ENCODE data around the gene RANBP3.
"Not testable (repeated sequence)": the region's sequence is repeated elsewhere in the genome, so short reads cannot be mapped to it uniquely, and the experiment has no call there.

The RANBP3 gene

DNA sequence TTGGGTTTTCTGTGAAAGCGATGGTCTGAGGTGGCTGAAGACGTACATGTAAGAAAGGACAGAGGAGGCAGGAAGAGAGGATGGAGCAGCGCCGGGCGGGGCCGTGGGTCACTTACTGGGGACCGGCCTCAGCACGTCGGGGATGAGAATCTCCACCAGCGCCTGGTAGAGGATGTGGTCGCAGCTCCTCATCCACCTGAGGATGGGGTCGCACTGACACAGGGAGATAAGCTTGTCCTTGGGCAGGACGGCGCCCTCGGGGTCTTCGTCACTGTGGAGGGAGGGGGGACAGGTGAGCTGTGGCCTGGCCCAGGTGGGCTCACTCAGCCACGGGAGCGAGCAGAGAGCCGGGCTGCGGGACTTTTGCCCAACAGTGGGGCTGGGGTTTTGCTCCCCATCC lies 29.0 kb upstream of the RANBP3 start:
- FAIRE-seq, result no peak

DNA sequence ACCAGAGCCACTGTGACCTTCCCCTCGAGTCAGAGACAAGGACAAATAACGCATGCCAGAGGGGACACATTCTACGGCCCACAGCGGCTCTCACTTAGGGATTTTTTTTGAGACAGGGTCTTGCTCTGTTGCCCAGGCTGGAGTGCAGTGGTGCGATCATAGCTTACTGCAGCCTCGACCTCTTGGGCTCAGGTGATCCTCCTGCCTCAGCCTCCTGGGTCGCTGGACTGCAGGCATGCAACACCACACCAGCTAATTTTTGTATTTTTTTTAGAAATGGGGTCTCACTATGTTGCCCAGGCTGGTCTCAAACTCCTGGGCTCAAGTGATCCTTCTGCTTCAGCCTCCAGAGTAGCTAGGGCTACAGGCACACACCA lies 28.1 kb upstream of the RANBP3 start:
- not testable (repeated sequence) for FAIRE-seq

DNA sequence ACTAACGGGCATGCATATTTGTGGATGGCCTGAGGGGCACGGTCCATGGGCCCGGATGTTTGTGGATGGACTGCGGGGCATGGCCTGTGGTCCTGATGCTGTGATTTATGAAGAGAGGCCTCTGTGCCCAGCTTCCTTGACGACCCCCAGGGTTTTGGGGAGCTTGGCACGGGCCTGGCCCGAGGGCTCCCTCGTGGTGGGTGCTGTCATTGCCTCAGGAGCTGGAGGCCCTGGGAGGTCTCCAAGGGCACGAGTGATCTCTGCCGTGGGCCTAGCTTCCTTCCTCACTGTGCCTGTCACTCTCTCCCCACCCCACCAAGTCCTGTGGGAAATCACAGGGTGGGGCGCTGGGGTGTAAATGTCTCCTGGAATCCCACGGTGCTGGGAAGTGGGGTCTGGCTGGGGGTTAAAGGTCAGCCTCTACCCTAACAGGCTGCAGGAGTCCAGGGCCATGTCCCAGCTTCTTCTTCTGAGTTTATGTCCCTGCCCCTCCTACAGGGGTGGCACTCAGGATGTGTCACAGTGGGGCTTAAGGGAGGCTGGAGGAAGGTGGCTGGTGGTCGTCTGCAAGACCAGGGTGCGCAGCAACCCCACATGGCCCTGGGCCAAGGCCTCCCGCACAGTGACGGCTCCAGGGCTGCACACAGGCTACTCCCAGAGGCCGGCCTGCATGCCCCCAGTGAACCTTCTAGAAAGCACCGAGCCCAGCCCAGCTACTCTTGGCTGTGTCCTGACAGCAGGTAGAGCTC lies 27.6 kb upstream of the RANBP3 start:
- no peak for FAIRE-seq

DNA sequence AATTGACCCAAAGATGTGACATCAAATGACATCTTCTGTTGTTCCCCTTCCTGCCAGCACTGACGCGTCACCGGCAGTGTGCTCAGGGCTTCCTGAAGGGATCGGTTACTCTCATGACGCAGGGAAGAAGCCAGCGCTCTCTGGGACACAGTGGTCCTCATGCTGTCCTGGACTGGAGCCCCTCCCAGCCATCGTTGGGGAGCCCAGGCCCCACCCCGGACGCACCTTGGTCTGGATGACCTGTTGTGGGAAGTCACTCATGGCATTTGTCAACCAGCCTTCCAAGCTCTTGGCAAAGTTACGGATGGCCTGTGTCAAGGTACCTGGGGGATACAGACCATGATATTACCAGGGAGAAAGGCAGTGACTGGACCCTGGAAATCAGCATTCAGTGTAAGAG lies 26.0 kb upstream of the RANBP3 start:
- no peak for FAIRE-seq

DNA sequence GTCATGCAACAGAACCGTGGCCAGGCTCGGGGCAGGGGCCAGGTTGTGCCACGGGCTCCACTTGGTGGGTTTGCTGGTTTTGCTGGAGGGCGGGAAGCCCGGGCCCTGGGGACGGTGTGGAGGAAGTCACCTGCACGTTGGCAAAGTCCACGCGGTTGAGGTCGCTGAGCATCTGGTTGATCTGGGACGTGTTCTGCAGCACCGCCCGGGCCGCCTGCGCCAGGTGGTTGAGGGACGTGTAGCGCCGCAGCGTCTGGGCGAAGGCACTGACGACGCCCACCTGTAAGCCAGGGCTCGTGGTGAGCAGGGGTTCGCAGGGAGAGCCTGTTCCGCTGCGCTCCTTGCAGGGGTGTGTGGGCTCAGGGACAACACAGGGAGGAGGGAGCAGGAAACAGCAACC lies 24.7 kb upstream of the RANBP3 start:
- no peak for FAIRE-seq

DNA sequence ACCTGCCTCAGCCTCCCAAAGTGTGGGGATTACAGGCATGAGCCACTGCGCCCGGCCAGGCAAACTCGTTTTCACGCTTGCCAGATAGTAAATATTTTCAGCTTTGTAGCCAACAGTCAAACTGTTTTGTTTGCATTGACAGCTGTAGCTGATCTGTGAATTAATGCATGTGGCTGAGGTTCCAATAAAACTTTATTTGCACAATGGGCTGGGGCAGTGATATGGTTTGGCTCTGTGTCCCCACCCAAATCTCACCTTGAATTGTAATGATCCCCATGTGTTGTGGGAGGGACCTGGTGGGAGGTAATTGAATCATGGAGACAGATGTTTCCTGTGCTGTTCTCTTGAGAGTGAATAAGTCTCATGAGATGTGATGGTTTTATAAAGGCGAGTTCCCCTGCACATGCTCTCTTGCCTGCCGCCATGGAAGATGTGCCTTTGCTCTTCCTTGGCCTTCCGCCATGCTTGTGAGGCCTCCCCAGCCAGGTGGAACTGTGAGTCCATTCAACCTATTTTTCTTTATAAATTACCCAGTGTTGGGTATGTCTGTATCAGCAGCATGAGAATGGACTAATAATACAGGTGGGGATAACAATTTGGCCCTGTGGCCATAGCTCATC lies 22.4 kb upstream of the RANBP3 start:
- no peak for FAIRE-seq

DNA sequence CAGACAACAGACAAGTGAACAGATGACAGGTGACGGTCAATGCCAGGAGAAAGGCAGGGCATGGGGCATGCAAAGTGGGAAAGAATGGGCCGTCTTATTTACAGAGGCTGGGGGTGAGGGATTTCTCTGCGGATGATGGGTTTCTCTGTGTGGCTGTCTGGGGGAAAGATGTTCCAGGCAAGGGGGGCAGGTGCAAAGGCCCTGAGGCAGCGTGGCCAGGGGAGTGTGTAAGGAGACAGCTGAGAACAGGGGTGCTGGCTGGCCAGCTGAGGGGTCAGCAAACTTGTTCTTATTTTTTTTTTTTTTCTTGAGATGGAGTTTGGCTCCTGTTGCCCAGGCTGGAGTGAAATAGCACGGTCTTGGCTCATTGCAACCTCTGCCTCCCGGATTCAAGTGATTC lies 21.8 kb upstream of the RANBP3 start:
- FAIRE-seq, result no peak

DNA sequence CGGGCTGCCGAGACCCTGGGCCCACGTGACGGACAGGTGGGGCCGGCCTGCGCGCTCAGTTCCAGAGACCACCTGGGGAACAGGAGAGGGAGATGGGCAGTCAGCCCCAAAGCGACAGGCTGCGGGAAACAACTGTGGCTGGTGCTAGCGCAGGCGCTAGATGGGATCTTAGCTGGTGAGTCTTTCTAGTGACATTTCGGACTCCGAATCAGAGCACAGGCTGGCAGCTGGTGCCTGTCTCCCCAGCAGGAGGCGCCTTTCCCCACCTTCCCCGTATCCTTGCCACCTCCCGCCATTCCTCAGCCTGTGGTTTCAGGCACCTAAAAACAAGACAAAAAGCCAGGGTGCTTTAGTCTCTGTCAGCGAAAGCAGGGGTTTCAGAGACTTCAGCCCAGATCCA lies 19.4 kb upstream of the RANBP3 start:
- no peak for FAIRE-seq

DNA sequence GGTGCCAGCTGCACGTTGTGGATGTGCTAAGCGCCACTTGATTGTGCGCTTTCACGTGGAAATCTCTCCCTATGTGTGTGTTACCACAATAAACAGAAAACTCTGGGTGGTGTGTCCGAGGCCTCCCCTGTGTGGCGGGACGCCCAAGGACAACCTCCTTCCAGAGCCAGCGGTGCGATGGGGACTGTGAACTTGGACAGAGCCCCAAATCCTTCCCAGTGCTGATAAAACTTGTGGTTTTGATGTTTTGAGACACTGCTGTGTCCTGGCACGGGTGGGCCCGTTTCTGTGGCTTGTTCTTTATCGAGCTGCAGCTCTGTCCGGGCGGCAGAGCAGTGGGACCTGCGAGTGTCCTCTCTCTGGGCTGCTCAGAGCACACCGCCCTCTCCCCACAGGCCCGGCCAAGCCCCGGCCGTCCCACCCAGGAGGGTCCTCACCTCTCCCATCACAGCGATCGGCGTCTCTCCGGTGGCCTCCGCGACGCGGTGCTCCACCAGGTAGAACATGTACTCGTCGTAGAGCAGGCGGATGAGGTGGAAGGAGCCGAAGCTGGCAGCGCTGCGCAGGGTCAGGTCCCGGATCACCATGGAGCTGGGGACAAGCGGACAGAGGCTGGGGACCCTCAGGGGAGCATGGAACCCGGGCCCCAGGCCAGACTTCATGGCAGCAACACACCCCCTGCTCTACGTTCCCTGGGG lies 18.8 kb upstream of the RANBP3 start:
- FAIRE-seq, result no peak

DNA sequence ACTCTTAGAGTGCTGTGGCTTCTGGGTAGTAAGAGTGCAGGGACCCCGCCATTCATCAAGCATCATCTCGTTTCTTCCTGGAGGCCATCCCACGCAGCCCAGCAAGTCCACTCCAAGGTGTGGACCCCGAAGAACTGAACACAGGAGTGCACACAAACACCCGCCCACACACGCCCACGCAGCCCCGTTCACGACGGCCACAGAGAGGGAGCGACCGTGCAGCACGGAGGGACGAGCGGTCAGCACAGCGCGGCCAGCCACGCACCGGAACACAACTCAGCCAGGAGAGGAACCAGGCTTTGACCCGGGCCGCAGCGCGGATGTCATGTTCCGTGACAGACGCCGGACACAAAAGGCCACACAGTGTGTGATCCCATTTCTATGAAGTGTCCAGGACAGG lies 18.2 kb upstream of the RANBP3 start:
- no peak for FAIRE-seq

DNA sequence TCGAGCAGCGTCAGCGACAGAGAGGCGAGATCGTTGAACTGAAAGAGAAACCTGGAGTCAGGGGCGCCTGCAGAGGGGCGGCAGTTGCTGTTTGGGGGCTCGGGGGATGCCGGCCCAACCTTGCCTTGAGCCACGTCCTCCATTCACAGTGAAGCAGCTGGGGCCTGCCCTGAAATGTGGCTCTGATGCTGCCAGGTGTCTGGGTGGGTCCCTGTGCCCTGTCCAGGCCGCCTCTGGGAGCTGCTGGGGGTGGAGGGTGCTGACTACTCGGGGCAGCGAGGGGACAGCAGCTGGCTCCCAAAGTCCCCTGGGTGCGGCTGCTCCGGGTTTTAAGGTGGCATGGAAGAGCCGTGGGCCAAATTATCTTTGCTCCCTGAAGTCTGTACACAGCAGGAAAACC lies 17.7 kb upstream of the RANBP3 start:
- FAIRE-seq, result no peak

DNA sequence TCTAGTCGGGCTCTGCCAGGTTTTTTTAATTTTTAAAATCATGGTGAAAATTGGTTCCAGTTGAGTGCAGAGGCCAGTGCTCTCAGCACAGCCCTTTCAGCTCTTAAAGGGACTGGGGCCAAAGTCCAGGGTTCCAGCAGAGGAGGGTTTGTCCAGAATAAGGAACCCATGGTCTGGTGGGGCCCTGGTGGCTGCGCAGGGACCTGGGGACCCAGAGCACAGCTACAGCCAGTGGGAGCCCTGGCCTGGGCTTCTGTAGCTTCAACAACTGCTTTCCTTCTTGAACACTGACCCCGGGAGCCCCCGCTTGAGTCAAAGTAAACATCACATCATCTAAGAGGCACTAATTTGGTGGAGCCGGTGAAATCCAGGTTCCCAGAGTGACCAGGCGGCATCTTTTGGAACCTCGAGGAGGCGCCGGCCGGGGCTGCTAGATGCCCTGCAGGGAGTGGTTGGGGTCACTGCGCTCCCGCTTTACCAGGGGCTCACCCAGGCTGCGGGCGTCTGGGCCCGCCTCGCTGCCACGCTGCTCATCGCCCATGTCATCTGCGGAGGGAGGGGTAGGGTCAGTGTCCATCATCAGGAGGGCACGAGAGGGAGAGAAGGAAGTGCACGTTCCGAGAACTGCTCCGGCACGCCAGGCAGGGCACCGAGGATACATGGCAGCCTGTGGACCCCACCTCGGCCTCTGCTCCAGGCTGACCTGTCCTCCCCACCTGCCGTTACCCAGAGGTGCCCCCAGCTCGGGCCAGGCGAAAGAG lies 16.6 kb upstream of the RANBP3 start:
- no peak for FAIRE-seq

DNA sequence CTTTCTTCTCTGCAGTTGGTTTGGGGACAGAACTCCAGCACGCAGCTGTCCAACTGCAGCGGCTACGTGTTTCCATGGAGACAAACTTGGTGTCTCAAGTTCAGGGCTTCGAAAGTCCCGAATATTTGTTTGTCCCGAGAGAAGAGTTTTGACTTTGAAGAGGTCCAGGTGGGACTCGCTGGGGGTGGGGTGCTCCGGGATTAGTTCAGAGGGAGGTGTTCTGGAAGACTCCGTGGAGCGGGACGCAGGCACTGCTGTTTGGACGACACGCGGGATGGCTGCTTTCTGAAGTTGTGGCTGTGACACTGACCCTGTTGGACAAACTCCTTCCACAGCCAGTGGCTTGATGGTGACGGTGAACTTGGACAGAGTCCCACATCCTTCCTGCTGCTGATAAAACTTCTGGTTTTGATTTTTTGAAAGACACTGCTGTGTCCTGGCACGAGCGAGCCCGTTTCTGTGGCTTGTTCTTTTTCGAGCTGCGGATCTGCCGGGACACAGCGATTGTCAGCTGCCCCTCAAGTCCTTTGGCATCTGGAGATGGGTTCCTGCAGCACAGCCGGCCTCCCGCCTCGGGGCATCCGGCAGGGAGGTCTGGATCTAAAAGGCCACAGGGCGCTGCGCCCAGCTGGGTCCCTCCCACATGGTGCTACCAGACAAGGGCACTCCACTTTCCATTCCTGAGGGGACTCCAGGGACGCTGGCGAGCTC lies 15.9 kb upstream of the RANBP3 start:
- no peak for FAIRE-seq

DNA sequence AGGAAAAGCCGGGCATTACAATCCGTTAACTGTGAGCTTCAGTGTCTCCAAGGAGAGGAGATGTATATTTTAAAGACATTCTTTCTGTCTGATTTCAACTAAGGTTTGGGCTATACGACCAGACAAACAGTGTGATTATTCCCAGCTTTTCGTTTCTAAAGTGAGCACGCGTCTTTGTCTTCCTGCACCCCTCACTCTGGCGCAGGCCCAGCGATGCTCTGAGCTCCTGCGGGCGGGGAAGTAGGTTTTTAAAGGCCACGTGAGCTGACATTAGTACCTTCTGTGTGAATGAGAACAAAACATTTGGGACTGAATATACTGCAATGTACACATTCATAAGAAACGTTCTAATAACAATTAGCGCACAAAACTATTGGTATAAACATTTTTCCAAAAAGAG lies 15.3 kb upstream of the RANBP3 start:
- FAIRE-seq, result no peak

DNA sequence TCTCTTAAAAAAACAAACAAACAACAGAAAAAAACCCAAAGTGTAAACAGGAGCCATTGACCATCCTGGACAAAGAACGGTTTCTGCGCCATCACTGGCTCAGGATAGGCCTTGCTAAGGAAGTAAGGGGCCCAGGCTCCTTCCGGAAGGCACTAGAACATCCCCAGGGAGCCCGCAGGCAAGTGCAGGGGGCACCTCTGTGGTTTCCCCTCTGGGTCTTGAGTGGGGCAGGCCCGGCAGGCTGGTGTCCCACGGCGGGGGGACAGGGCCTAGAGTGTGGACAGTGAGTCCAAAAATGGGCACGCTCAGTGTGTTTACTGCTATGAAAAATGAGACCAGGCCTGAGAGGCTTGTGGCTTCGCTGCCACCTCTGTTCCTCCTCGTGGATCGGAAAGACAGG lies 14.8 kb upstream of the RANBP3 start:
- no peak for FAIRE-seq

DNA sequence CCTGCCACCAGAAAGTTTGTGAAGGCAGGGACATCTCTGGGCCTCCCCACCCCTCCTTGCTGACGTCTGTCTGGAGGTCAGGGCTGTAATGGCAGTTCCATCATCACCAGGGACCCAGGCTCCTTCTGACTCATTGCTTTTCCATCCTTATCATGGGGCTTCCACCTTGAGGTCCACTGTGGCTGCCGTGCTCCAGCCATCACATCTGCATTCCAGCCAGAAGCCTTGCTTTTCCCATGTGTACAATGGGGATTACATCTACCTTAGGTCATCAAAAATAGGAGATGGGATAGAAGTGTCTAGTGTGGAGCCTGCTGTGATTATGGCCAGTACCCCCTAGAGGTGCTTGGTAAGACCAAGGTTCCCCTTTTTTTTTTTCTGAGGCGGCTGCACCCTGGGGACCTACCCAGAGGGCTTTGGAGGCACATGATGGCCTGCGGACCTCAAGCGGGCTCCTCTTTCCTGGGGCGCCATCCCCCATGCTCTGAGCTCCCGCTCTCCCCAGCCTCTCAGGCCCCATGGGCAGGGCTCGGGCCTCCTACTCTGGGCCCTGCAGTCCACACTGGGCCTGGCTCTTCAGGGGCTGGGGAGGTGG lies 13.4 kb upstream of the RANBP3 start:
- FAIRE-seq, result no peak

DNA sequence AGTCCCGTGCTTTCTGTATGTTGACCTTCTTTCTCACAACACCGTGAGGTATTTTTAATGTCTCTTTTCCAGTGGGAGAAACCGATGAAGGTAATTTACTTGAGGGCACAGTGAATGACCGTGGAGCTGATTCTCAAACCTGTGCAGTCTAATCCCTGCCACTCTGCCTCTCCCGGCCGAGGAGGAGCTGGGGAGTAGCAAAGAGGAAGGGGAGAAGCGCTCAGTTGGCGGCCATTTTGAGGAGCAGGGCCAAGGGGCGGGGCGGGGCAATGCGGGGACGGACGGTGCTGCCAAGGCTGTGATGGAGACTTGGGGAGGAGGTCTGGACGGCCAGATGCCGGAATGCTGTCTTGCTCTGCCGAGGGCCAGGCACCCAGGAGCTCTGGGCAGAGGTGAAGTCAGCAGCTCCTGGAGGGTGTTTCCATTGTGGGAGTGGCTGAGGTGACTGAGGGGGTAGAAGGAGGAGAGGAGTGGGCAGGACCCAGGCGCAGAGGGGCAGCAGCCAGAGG lies 12.4 kb upstream of the RANBP3 start:
- FAIRE-seq, result no peak

DNA sequence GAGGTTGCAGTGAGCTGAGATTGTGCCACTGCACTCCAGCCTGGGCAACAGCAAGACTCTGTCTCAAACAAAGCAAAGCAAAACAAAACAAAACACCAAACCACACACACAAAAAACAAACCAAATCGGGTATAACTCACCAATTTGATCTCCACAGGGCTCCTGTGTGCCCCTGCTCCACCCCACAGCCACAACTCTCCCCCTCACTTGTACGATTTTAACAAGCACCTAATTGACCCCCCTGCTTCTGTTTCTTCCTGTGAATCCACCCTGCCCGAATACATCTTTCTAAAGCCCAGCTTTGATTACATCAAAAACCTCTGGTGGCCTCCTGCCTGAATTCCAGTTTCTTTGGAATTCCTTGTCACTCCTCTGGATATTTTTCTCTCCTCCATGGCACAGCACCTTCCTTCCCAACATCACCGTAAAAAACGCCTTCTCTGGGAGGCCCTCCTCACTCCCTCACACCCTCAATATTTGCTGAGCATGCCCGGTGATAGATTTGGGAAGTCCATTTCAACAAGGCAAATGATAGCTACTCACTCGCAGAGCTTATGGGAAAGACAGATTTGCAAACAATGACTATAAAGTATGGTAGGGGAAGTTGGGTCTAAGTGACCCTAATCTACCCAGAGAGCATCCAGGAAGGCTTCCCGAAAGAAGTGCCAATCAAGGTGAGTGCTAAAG lies 11.6 kb upstream of the RANBP3 start:
- no peak for FAIRE-seq

DNA sequence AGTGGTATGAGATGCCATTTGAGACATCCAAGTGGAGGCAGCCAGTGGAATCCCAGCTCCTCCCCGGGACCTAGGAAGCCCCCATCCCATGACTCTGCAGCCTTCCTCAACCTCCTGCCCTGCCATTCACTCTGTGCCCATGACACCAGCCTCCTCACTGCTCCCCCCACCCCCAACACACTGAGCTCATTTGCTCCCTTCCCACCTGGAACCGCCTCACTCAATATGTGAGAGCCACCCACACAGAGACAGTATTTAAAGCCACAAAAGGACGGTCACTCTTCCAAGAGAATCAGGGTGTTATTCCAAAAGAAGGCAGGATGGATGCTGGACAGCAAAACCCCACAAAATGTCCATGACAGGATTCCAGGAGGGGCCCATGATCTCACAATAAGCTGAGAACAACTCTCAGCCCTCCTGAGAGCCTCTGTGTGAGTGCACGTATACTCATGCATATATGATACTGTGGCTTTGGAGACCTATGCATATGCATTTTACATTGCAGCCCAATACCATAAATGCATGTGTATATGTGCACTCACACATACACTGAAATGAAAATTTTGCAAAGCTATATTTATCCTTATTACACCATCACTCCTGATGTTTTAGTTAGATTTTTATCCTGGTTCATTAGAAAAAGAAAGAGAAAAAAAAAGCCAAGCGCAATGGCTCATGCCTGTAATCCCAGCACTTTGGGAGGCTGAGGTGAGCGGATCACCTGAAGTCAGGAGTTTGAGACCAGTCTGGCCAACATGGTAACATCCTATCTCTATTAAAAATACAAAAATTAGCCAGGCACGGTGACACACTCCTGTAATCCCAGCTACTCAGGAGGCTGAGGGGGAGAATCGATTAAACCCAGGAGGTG lies 10.8 kb upstream of the RANBP3 start:
- no peak for FAIRE-seq

DNA sequence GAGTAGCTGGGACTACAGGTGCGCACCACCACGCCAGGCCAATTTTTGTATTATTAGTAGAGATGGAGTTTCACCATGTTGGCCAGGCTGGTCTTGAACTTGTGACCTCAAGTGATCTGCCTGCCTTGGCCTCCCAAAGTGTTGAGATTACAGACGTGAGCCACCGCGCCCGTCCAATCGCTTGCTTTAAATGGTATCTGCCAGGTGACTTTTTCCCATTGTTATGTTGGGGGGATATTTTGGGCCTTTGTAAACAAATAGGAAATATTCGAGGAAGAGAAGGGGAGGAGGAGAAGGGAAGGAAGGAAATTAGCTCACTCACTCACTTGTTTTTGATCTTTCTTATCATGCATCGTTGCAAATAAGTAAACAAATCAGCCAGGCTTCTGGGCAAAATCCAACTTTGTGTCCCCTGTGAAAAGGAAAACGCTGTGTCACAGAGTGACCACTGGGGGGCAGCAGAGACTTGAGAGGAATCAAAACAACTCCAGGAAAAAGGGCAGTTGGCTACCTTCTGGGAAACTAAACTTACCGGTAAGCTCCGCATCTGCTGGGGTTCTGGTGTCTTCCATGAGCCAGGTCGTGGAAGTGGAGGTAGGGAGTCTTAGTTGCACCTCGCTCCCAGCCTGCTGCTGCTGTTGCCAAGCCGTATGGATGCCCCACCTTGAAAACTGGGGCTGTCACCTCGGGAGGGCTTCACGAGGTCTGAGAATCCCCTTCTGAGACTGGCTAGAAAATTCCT lies 9.3 kb upstream of the RANBP3 start:
- peak; percentile 53 for FAIRE-seq
